HCT116 (cell line): ENCODE data around the gene CFAP61.
"Not testable (repeated sequence)": the region's sequence is repeated elsewhere in the genome, so short reads cannot be mapped to it uniquely, and the experiment has no call there.

Source experiments
- EZH2 ChIP-seq: fragments of 200-600 bp; sonication (generic); IDR thresholded peaks from 2 replicates; pipeline ENCODE4 v1.6.1; 2017; ENCODE audit warnings: antibody characterized with exemption, mixed run types
- JUND ChIP-seq: IDR thresholded peaks from 2 replicates; pipeline ENCODE4 v1.6.1; 2012
- POLR2A ChIP-seq: IDR thresholded peaks from 2 replicates; pipeline ENCODE4 v1.7.0; 2011; ENCODE audit warnings: borderline replicate concordance; ENCODE audit not compliant: insufficient read depth, insufficient read length; ENCODE audit errors: extremely low read depth
- POLR2AphosphoS5 ChIP-seq: IDR thresholded peaks from 2 replicates; pipeline ENCODE4 v1.6.1; 2011; ENCODE audit warnings: mild to moderate bottlenecking, low read depth, low read length, moderate library complexity
- ZFX ChIP-seq: fragments of 450-650 bp; IDR thresholded peaks from 2 replicates; pipeline ENCODE4 v1.6.1; 2017
- TF ChIP-seq, protein P1 (sequence below): IDR thresholded peaks from 2 replicates; pipeline ENCODE4 v1.6.1; 2012; ENCODE audit warnings: low read depth
- TF ChIP-seq, protein P2 (sequence below), 3 experiments: fragments of 200-600 bp in 1 of 3; sonication (generic) in 1 of 3; IDR thresholded peaks in 2 of 3; conservative IDR thresholded peaks in 1 of 3; 2 replicates each; pipeline ENCODE4 v1.5.1; 2012 to 2017; ENCODE audit warnings: low read depth in 2 of 3, low read length in 2 of 3, antibody characterized with exemption in 1 of 3, borderline replicate concordance in 1 of 3, control low read depth in 1 of 3, mild to moderate bottlenecking in 1 of 3, mixed read lengths in 1 of 3, mixed run types in 1 of 3, moderate library complexity in 1 of 3; ENCODE audit not compliant: insufficient read depth in 1 of 3

DNA sequence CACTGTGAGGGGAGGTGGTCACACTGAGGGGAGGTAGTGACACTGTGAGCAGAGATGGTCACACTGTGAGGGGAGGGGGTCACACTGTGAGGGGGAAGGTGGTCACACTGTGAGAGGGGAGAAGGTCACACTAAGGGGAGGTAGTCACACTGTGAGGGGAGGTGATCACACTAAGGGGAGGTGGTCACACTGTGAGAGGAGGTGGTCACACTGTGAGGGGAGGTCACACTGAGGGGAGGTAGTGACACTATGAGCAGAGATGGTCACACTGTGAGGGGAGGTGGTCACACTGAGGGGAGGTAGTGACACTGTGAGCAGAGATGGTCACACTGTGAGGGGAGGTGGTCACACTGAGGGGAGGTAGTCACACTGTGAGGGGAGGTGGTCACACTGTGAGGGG, 303.2 kb downstream of the CFAP61 start:
- TF ChIP-seq ZFX, POLR2A, POLR2AphosphoS5, JUND, EZH2: not testable (repeated sequence)
- TF ChIP-seq, protein P1, sequence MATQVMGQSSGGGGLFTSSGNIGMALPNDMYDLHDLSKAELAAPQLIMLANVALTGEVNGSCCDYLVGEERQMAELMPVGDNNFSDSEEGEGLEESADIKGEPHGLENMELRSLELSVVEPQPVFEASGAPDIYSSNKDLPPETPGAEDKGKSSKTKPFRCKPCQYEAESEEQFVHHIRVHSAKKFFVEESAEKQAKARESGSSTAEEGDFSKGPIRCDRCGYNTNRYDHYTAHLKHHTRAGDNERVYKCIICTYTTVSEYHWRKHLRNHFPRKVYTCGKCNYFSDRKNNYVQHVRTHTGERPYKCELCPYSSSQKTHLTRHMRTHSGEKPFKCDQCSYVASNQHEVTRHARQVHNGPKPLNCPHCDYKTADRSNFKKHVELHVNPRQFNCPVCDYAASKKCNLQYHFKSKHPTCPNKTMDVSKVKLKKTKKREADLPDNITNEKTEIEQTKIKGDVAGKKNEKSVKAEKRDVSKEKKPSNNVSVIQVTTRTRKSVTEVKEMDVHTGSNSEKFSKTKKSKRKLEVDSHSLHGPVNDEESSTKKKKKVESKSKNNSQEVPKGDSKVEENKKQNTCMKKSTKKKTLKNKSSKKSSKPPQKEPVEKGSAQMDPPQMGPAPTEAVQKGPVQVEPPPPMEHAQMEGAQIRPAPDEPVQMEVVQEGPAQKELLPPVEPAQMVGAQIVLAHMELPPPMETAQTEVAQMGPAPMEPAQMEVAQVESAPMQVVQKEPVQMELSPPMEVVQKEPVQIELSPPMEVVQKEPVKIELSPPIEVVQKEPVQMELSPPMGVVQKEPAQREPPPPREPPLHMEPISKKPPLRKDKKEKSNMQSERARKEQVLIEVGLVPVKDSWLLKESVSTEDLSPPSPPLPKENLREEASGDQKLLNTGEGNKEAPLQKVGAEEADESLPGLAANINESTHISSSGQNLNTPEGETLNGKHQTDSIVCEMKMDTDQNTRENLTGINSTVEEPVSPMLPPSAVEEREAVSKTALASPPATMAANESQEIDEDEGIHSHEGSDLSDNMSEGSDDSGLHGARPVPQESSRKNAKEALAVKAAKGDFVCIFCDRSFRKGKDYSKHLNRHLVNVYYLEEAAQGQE: not testable (repeated sequence)
- TF ChIP-seq, protein P2, sequence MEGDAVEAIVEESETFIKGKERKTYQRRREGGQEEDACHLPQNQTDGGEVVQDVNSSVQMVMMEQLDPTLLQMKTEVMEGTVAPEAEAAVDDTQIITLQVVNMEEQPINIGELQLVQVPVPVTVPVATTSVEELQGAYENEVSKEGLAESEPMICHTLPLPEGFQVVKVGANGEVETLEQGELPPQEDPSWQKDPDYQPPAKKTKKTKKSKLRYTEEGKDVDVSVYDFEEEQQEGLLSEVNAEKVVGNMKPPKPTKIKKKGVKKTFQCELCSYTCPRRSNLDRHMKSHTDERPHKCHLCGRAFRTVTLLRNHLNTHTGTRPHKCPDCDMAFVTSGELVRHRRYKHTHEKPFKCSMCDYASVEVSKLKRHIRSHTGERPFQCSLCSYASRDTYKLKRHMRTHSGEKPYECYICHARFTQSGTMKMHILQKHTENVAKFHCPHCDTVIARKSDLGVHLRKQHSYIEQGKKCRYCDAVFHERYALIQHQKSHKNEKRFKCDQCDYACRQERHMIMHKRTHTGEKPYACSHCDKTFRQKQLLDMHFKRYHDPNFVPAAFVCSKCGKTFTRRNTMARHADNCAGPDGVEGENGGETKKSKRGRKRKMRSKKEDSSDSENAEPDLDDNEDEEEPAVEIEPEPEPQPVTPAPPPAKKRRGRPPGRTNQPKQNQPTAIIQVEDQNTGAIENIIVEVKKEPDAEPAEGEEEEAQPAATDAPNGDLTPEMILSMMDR (IDR thresholded peaks at IDR 0.05 in 2 of 3, conservative IDR thresholded peaks at IDR 0.05 in 1 of 3; ENCODE audit: borderline replicate concordance in 1 of 3, insufficient read depth in 1 of 3, low read depth in 2 of 3, low read length in 2 of 3): not testable (repeated sequence)
